DOHH2 (cell line): ENCODE measurements around the gene RANBP10.

ENCODE experiments used
- CTCF ChIP-seq: fragments of 200-600 bp; sonication (generic); IDR thresholded peaks from one replicate; pipeline ENCODE4 v1.5.1; 2014; ENCODE audit warnings: antibody characterized with exemption, mild to moderate bottlenecking, low read depth, low read length; ENCODE audit not compliant: poor library complexity, severe bottlenecking
- EZH2phosphoT487 ChIP-seq: fragments of 200-600 bp; sonication (generic); IDR thresholded peaks from 2 replicates; pipeline ENCODE4 v1.6.1; 2017; ENCODE audit warnings: borderline replicate concordance, mild to moderate bottlenecking, antibody characterized with exemption, low read length, moderate library complexity, mixed read lengths

- TF ChIP-seq CTCF (no peak), EZH2phosphoT487 (no peak)
Measured at GRCh38 chr16:67843343-67843765, 37.0 kb upstream of the RANBP10 start.
